ENCODE measurements around the gene CYP26A1.

GRCh38 chr10:93034426-93034825 lies 39.3 kb upstream of the CYP26A1 start:
- TF ChIP-seq EZH2phosphoT487 (IDR thresholded peaks at IDR 0.05; ENCODE audit: insufficient read depth, low read depth) = no peak
- no peak for TF ChIP-seq EZH2 (IDR thresholded peaks at IDR 0.05; ENCODE audit: insufficient read depth, poor library complexity, severe bottlenecking)
